Measurements from ENCODE around the gene DENND2D.

Gene DENND2D

GRCh38 chr1:111157431-111157830 is 43.0 kb downstream of the DENND2D start:
- TF ChIP-seq ZC3H10 (CRISPR knock-in tag; IDR thresholded peaks at IDR 0.05) = no peak
- TF ChIP-seq RARB (CRISPR knock-in tag; IDR thresholded peaks at IDR 0.05) = no peak
- TF ChIP-seq SNAI2 (CRISPR knock-in tag; IDR thresholded peaks at IDR 0.05) = no peak
- TF ChIP-seq ZFP30 (CRISPR knock-in tag; IDR thresholded peaks at IDR 0.05) = no peak
- no peak for TF ChIP-seq GLIS3 (CRISPR knock-in tag; IDR thresholded peaks at IDR 0.05)
- no peak for TF ChIP-seq ARNTL (CRISPR knock-in tag; IDR thresholded peaks at IDR 0.05; ENCODE audit: borderline replicate concordance, low read depth)
- TF ChIP-seq CSRNP3 (CRISPR knock-in tag; IDR thresholded peaks at IDR 0.05) = no peak
- no peak for TF ChIP-seq PPARA (CRISPR knock-in tag; IDR thresholded peaks at IDR 0.05; ENCODE audit: borderline replicate concordance)
- no peak for ATAC-seq

GRCh38 chr1:111154021-111154999 is 46.1 kb downstream of the DENND2D start:
- TF ChIP-seq CSDC2 (CRISPR knock-in tag; IDR thresholded peaks at IDR 0.05) (no peak), TCF4 (CRISPR knock-in tag; IDR thresholded peaks at IDR 0.05; ENCODE audit: borderline replicate concordance) (no peak), ZFP3 (CRISPR knock-in tag; IDR thresholded peaks at IDR 0.05) (no peak), ZC3H10 (CRISPR knock-in tag; IDR thresholded peaks at IDR 0.05) (no peak), ZFP30 (CRISPR knock-in tag; IDR thresholded peaks at IDR 0.05) (no peak), ESRRG (CRISPR knock-in tag; IDR thresholded peaks at IDR 0.05) (no peak), ZNF70 (CRISPR knock-in tag; IDR thresholded peaks at IDR 0.05) (no peak), ZNF8 (CRISPR knock-in tag; IDR thresholded peaks at IDR 0.05) (no peak), CREB5 (CRISPR knock-in tag; IDR thresholded peaks at IDR 0.05; ENCODE audit: low read depth) (no peak), TSHZ2 (CRISPR knock-in tag; IDR thresholded peaks at IDR 0.05) (no peak), SNAI2 (CRISPR knock-in tag; IDR thresholded peaks at IDR 0.05) (no peak), PPARA (CRISPR knock-in tag; IDR thresholded peaks at IDR 0.05; ENCODE audit: borderline replicate concordance) (no peak), GLIS3 (CRISPR knock-in tag; IDR thresholded peaks at IDR 0.05) (no peak), ZNF565 (CRISPR knock-in tag; conservative IDR thresholded peaks at IDR 0.05; ENCODE audit: low read depth) (no peak), ARNTL (CRISPR knock-in tag; IDR thresholded peaks at IDR 0.05; ENCODE audit: borderline replicate concordance, low read depth) (no peak), RARB (CRISPR knock-in tag; IDR thresholded peaks at IDR 0.05) (no peak), POU6F1 (CRISPR knock-in tag; IDR thresholded peaks at IDR 0.05; ENCODE audit: borderline replicate concordance, low read depth) (no peak), OSR1 (CRISPR knock-in tag; IDR thresholded peaks at IDR 0.05) (no peak), CSRNP3 (CRISPR knock-in tag; IDR thresholded peaks at IDR 0.05) (no peak), ISL1 (CRISPR knock-in tag; IDR thresholded peaks at IDR 0.05) (no peak)
- no peak for ATAC-seq

GRCh38 chr1:111151838-111152237 is 48.6 kb downstream of the DENND2D start:
- no peak for ATAC-seq
- TF ChIP-seq PATZ1 (CRISPR knock-in tag; IDR thresholded peaks at IDR 0.05; ENCODE audit: borderline replicate concordance) (no peak), CSRNP3 (CRISPR knock-in tag; IDR thresholded peaks at IDR 0.05) (no peak), ZNF8 (CRISPR knock-in tag; IDR thresholded peaks at IDR 0.05) (no peak), GLIS3 (CRISPR knock-in tag; IDR thresholded peaks at IDR 0.05) (no peak), ESRRG (CRISPR knock-in tag; IDR thresholded peaks at IDR 0.05) (no peak), CREB5 (CRISPR knock-in tag; IDR thresholded peaks at IDR 0.05; ENCODE audit: low read depth) (no peak), PPARA (CRISPR knock-in tag; IDR thresholded peaks at IDR 0.05; ENCODE audit: borderline replicate concordance) (no peak), ZNF565 (CRISPR knock-in tag; conservative IDR thresholded peaks at IDR 0.05; ENCODE audit: low read depth) (no peak), BACH2 (CRISPR knock-in tag; IDR thresholded peaks at IDR 0.05; ENCODE audit: borderline replicate concordance) (no peak)
